Lung microvascular endothelial cell (primary cell): ENCODE results near the gene LRRC57. TPM values are rescaled to one million over a fixed set of nuclear protein-coding genes. Genes with fewer than 3 reads are reported as not detected.

Experiments
- DNase-seq, 2 donors: peaks; one replicate each; pipeline versions ENCODE4 v3.0.0 to v3.0.0-alpha.2; 2010; ENCODE audit warnings: low read depth in 2 of 2
- total RNA-seq: library from RNA; depleted of rRNA; stranded (reverse); fragments of >200 nt; gene quantifications from 2 replicates; pipeline ENCODE4 v1.2.1, GENCODE V29; 2014

LRRC57 gene
- total RNA-seq, 1 donor from 2014 or later, result 15.3 TPM

DNA sequence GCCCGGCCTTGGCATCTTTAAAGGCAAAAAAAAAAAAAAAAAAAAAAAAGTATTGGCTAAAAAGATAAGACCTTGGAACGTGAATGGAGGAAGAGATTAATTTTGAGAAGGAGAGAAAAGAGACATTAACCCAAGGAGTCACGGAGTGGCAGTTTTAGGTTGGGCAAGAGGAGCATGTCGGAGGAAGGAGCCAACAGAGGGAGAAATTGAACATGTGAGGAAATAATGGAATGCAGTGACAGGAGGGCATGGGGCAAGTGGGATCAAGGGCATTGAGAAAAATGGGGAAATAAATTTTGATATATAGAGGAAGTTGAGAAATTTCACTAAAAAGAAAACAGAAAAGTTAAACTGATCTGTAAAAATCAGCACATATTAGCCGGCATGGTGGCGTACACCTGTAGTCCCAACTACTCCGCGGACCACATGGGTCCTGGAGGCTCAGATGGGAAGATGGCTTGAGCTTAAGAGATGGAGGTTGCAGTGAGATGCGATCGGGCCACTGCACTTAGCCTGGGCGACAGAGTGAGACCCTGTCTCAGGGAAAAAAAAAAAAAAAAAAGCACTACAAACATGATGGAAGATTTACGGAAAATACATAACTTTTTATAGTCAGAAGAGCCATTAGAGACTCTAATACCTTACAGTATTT lies 1.3 kb upstream of the LRRC57 start:
- DNase-seq, result no peak

DNA sequence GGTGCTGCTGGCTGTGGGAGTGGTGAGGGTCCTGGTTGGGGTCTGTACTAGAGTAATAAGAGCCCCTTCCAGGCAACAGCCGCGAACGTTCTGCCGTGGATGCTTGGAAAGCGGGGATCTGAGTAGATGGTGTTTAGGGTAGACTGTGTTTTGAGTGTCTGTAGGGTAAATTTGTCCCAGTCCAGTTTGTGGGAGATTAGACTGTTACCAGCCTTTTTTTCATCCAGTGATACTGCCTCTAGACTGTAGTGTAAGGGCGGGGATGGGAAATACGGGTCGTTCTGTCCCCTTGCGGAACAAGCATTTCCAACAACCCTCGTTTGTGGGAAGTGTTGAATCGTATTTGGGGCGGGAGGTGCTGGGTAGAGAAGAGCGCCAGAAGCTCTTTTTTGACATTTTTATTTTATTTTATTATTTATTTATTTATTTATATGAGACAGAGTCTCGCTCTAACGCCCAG lies 469 bp upstream of the LRRC57 start:
- peak; percentile 46 to 52 for DNase-seq

DNA sequence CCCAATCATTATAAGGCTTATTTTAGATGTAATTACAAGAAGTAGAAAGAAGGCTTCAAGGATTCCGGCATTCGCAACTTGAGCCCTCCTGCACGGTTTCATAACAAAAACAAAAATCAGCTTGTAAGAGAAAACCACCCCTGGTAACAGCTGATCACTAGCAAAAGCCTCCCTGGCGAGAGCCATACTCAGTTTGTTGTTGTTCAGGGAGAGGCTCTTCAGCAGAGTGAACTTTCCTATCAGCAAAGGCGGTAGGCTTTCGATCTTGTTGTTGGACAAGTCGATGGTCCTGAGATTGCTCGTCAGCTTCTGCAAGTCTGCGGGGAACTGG lies 710 bp downstream of the LRRC57 start:
- peak in 1 of 2 donors; percentile 51 for DNase-seq

DNA sequence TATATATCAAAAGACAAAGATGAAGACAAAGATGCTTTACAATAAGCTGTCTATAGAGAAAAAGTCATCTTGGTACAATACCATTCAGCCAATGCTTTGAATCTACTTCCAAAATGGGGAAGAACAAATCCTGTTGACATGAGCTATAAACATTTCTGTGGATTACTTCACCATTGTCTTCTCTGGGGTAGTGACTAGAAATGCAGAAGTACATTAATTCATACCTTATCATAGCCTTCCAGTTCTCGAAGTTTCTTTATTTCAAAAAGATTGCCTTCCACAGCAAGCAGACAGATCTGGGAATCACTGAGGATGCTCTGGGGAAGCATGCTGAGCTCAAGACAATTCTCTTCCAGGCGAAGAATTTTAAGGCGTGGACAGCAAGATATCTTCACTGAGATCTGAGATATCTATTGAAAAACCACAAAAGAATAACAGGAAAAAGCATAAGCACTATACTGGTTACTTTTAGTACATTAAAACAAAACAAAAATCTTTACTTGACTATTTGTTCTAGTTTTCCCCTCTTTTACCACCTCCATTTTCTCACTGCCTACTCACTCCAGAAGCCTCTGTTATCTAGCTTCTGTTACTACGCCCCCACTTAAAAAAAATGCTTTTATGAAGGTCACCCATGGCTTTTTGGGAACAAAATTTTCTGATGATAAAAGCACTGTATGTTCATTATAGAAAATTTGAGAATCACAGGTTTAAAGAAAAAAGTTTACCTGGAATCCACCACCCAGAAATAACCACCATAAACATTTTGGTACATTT lies 3.6 kb downstream of the LRRC57 start:
- DNase-seq, result no peak

DNA sequence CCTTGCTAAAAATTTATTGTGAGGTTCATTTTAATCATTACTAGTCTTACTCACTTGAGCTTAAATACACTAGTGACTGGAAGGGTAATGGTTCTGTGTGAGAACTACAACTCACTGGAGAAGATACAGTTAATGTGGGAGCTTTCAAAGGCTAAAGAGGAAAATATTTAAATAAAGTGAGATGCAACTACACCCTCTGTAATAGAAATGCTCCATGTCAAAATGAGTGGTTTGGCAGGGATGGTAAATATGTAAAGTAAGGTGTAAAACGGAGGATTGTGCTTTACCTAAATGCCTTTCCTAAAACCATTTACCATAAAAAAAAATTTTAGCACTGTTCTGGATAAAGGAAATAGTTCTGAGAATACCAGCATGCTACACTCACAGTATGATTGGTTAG lies 15.3 kb downstream of the LRRC57 start:
- no peak for DNase-seq

DNA sequence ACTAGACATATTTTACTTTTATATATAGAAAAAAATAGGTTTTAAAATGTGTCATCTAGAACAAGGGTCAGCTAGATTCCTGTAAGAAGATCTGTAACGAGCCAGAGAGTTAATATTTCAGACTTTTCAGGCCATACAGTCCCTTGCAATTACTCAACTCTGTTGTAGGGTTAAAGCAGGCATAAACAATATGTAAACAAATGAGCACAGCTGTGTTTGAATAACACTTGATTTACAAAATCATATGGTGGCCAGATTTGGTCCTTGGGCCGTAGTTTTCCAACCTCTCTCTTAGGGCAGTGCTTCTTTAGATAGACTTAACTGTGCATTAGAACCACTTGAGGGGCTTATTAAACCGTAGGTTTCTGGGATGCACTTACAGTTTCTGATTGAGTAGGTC lies 19.6 kb downstream of the LRRC57 start:
- no peak for DNase-seq

DNA sequence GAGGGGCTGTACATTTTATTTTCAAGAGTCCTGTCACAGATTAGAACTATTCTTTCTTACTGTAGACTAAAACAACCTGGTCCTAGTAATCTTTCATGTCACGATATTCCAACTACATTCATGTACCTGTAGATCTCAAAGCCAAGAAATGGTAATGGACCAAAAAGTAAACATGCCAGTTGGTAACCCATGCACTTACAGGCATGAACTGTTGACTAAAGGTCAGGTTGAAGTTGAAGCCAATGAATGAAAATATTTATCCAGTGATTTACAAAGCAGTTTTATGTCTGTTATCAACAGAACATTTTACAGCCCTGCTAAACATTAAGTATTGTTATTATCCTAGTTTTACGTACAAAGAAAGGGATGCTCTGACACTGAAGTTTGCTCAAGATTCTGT lies 25.3 kb downstream of the LRRC57 start:
- no peak for DNase-seq

DNA sequence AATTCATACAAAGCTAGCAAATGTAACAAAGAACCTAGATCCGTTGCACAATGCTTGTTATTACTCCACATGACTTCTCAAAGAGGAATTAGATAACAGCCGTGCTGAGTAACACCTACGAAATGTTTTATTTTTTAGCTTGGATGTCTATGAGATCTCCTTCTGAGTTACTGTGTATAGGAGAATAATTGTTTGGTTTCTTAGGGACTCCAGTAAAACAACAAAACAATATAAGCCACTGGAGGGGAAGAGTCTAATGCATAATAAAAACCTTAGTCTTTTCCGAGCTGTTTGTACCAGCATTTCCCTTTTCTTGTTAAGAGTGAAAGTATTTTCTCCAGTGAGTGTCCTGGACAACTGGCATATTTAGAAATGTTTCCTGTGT lies 37.6 kb downstream of the LRRC57 start:
- DNase-seq, result peak in 1 of 2 donors; percentile 71

DNA sequence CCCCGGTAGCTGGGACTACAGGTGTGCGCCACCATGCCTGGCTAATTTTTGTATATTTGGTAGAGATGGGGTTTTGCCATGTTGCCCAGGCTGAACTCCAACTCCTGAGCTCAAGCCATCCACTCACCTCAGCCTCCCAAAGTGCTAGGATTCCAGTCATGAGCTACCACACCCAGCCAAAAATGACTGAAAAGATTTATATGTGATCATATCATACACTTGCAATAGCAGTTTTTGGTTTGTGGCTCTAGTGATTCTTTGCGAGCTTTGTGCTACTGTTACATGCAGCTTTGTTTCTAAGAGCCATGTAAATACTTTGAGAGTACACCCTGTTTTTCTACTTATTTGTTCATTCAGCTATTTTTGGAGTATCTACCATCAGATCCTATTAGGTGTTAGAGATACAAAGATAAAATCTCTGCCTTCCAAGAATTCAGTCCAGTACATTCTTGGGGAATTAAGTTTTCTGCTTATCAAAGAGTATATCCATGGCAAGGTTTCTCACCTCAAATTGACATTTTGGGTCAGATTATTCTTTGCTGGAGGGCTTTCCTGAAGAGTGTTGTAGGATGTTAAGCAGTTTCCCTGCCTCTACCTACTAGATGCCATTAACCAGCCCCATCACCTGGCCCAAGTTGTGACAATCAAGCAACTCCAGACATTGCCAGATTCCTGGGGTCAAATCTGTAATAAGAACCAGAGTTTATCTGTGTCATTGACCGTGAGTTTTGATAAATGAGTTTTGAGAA lies 38.2 kb downstream of the LRRC57 start:
- no peak for DNase-seq

DNA sequence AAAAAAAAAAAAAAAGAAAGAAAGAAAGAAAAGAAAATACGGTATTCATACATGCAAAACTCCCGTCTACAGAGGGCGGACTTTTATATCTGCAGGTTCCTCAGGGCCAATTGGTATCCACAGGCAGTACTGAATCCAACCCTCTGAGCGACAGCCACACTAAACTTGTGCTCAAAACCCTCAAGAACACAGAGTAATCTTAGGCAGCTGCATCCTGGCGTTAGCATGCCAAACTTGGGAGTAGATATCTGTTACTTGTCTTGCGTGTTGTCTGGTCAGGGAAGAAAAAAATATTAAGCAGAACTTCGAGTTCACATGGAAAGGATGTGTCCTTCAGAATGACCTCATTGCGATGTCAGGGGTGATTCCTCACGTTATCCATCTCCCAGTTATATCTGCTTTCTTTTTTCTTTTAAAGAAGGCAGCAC lies 40.3 kb downstream of the LRRC57 start:
- peak in 1 of 2 donors; percentile 86 for DNase-seq

DNA sequence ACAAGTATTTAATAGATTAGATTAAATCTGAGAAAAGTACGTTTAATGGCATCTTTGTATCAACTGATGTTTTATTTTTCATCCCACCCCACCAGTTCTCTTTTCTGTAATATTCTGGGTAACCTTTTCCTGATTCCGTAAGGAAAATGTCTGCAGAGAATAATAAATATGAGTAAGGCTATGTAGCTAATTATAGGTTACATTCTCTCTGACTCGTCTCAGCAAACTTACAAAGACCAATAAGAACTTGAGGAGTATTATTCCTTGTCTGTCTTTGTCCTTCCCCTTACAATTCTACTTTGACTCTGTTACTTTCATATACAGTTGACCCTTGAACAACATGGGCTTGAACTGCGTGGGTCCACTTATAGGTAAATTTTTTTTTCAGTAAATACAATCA lies 41.1 kb downstream of the LRRC57 start:
- DNase-seq, result no peak

DNA sequence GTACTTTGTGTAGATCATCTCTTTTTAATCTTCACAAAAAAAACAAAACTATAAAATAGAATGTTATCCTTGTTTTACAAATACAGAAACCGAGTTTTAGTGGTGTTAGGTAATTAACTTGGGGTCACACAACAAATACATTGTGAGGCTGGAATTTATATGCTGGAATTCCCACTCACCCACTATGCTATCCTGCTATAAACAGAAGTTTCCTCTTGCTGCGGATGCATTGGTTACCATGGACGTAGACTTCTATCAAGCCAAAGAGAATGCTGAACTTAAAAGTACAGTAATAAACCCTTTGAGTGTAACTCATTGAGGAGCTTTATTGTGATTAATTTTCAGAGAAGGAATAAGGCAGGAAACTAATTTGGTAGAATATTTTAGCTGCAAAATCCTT lies 44.0 kb downstream of the LRRC57 start:
- DNase-seq, result peak; percentile 84

DNA sequence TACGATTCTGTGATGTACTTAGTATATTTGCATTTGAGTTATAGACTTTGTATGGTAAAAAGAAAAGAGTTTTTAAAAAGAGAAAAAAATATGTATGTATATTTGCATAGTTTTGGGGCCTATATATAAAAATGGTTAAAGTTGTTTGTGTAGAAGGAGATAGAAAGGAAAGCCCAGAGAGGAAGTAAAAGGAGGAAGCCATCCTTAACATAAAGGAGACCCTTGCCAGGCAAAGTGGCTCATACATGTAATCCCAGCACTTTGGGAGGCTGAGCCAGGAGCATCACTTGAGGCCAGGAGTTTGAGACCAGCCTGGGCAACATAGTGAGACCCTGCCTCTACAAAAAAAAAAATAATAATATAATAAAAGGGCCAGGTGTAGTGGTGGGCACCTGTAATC lies 44.8 kb downstream of the LRRC57 start:
- no peak for DNase-seq

DNA sequence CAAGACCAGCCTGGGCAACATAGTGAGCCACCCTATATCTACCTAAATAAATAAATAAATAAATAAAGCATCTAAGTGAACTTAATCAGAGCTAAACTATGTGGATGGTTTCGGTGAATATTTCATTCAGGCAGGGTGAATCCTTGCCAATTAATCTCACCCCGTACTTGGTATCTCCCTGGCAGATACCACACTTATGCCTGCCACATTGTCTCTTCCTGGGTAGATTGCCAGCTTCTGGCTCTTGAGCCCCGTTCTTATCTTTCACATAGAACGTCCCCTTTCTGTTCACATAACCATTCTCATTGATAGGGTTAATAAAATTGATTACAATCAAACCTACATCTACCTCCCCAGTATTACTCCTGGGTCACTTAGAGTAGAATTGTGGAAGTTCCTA lies 46.1 kb downstream of the LRRC57 start:
- DNase-seq, result no peak

DNA sequence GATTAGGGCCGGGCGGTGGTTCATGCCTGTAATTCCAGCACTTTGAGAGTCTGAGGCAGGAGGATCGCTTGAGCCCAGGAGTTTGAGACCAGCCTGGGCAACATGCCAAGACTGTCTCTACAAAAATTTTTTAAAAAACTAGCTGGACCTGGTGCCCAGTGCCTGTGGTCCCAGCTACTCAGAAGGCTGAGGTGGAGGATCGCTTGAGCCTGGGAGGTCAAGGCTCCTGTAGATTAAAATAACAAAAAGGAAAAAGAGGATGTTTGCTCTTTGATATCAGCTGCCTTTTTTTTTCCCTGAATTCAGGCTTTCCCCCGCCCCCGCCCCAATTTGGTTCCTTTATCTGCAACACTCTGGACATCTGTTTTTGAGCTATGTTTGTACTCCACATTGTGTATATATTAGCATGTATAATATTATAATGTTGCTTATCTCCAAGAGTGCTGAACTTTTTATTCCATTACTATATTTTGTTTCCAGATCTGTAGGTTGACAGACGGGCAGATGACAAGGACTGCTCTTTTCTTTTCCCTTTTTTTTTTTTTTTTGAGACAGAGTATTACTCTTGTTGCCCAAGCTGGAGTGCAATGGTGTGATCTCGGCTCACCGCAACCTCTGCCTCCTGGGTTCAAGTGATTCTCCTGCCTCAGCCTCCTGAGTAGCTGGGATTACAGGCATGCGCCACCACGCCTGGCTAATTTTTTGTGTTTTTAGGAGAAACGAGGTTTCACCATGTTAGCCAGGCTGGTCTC lies 48.6 kb downstream of the LRRC57 start:
- DNase-seq, result peak in 1 of 2 donors; percentile 33

DNA sequence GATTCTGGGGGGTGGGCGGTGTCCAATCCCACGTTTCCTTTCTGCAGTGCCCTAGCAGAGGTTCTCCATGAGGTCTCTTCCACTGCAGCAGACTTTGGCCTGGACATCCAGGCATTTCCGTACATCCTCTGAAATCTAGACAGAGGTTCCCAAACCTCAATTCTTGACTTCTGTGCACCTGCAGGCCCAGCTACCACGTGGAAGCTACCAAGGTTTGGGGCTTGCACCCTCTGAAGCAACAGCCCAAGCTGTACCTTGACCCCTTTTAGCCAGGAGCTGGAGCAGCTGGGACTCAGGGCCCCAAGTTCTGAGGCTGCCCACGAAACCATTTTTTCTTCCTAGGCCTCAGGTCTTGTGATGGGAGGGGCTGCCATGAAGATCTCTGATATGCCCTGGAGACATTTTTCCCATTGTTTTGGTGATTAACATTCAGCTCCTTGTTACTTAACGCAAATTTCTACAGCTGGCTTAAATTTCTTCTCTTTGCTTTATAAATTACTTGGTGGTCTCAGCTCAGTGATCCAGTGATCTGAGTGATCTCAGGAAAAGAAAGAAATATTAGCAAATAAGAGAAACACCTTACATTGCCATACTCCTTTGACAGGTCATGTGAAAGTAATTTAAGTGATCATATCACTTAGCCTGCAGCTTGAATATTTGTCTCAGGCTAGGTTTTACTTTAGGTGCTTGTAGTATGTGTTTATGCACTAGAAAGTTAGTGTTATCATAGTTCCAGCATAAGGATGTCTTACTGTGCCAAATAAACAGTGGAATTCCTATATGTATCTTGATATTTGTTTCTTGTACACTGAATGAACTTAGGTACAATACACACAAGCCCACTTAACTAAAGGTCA lies 50.2 kb downstream of the LRRC57 start:
- no peak for DNase-seq

DNA sequence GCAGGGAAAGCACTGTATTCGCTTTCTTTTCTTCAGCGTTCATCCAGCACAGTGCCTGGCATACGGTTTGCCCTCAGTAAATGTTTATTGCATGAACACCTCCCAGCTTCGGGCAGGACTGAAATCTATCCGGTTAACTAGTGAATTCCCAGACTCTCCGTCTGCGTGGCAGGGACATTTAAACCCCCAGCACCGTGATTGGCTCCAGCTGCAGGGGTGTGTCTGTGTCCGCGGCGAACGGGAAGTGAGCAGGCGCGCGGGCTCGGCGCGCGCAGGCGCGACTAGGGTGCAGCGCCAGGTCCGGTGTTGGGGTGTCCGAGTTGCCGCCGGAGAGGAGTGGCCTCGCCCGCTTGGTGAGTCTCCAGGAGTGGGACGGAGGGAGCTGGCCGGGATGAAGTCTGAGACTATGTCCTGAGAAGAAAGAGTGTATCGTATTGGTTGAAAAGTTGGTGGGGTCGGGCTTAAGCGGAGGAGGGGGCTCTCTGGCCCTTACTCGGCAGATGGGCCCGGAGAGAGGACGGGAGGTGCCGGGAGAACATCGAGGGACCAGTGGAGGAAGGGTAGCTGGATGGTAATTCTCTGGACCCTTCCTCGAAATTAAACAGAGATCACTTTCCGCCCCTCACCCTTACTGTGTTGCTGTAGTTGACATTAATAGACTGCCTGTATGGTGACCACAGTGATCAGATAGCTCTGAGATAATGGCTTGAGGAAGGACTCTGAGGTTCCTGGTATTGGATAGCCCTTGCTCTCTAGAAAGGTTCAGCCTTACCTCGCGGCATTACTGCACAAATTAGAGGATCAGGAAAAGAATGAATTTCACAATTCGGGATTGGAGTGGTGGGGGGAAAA lies 53.0 kb downstream of the LRRC57 start, which contains the start of gene SNAP23:
Gene SNAP23 (plus strand): TSS at position 274 of the 852 bp plus-strand sequence. CDS start 16,213 bp downstream, outside the sequence.
- DNase-seq, result peak; percentile 97 to 98

DNA sequence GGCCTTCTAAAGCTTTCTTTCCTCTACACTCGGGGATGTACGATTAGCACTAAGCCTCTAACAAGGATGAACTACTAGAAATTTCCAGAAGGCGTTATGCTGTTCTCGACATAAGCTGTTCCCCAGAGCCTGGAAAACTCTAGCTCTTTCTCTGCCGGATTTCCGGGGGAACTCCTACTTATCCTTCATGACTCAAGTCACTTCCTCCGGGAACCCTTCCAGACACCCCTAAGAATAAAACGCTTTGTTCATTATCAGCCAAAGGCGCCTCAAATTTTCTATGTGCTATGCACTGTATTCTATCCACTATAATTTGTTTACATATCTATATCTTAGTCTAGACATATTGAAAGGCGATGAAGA lies 53.6 kb downstream of the LRRC57 start:
- DNase-seq, result peak; percentile 40 to 92

DNA sequence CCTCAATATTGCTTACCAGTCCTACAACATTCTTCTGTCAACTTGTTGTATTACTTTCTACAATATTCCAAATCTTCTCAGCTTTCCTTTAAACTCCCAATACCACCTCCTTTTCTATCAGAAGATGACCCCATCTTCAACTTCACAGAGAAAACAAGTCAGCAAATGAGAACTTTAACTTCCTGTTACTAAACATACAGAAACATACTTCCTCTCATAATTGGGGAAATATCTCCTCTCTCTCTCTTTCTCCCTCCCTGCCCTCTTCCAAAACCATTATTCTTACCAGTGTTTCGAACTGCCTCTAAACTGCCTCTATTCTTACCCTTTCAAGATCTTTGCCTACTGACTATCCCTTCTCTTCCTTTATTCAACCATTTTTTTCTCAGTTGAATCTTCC lies 54.9 kb downstream of the LRRC57 start:
- no peak for DNase-seq
